Measurements from ENCODE around the gene CATSPER1.

DNA sequence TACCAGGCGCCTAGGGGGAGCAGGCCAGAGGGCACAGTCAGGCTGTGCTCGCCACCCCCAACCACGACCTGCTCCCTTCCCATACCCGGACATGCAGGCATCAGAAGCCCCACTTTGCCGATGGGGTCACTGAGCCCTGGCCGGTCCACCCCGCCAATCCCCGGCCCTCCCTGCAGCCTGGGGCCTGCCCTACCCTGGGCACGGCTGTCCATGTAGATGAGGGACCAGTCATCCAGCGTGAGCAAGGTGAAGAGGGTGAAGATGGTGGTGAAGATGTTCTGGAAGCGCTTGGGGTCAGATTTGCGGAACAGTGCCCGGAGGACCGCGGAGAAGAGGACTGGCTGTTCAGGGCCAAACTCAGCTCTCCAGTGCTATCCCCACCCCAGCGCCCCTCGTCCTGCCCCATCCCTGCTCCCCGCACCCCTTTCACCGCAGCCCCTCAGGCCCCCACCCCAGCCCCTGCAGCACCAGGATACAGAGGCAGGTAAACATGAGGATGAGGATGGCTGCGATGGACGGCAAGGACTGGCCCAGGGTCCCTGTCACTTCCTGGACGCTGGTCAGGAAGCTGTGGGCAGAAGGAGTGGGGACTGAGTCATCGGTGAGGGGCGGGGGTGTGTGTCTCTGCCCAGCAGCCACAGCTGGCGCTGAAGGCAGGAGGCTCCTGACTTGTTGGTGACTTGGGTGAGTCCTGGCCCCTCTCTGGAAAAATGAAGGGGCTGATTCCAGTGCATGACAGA, 5.5 kb downstream of the CATSPER1 start:
- TF ChIP-seq, protein P1, sequence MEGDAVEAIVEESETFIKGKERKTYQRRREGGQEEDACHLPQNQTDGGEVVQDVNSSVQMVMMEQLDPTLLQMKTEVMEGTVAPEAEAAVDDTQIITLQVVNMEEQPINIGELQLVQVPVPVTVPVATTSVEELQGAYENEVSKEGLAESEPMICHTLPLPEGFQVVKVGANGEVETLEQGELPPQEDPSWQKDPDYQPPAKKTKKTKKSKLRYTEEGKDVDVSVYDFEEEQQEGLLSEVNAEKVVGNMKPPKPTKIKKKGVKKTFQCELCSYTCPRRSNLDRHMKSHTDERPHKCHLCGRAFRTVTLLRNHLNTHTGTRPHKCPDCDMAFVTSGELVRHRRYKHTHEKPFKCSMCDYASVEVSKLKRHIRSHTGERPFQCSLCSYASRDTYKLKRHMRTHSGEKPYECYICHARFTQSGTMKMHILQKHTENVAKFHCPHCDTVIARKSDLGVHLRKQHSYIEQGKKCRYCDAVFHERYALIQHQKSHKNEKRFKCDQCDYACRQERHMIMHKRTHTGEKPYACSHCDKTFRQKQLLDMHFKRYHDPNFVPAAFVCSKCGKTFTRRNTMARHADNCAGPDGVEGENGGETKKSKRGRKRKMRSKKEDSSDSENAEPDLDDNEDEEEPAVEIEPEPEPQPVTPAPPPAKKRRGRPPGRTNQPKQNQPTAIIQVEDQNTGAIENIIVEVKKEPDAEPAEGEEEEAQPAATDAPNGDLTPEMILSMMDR (IDR thresholded peaks at IDR 0.05; ENCODE audit: low read depth, low read length): no peak
- TF ChIP-seq EZH2phosphoT487 (IDR thresholded peaks at IDR 0.05; ENCODE audit: low read depth): no peak
